ENCODE measurements around the gene OR2T10. TPM values are rescaled to one million over a fixed set of nuclear protein-coding genes. Genes with fewer than 3 reads are reported as not detected.

Gene OR2T10
- total and polyA plus RNA-seq, 2 of the 4 experiments (the other 2 are of a cell fraction) = not detected

GRCh38 chr1:248631354-248632008 lies 34.0 kb upstream of the OR2T10 start:
- DNase-seq (no peak), ATAC-seq (ENCODE audit: low read depth) (no peak)
- H4K20me1 ChIP-seq (ENCODE audit: insufficient read depth, low read length) = no peaks in the 10 kb centered on the region
- no peaks in the 10 kb centered on the region for H3K9me1 ChIP-seq (ENCODE audit: insufficient read depth, low read length)
- H3K79me1 ChIP-seq (ENCODE audit: low read depth in 1 of 2, low read length in 2 of 2) = no peaks in the 10 kb centered on the region
- ChIA-PET CTCF (no interaction called here), POLR2A (ENCODE audit: unreplicated experiment) (no interaction called here)
- intact Hi-C loops (cut with micrococcal nuclease) = no loop called here
- H3K14ac ChIP-seq (replicated peaks; ENCODE audit: low read depth, low read length) = no peak overlapping the region
- H2BK5ac ChIP-seq (ENCODE audit: low read depth, low read length, poor library complexity, severe bottlenecking) = no peak overlapping the region
- no peak overlapping the region for H3K4me2 ChIP-seq (ENCODE audit: low read depth, low read length)
- H2AFZ ChIP-seq (replicated peaks; ENCODE audit: low read length, poor library complexity) = no peak overlapping the region
- dilution Hi-C loops (cut with HindIII; ENCODE audit: low sequenced_read_pairs, unreplicated experiment) = no loop called here
- TF ChIP-seq CHD1 (IDR thresholded peaks at IDR 0.05; ENCODE audit: low read depth, low read length) = no peak
- no peak for TF ChIP-seq NFE2L2 (IDR thresholded peaks at IDR 0.05; ENCODE audit: low read depth, low read length)
- TF ChIP-seq RFX5 (IDR thresholded peaks at IDR 0.05; ENCODE audit: low read depth, low read length) = no peak
- TF ChIP-seq MAFK (IDR thresholded peaks at IDR 0.05; ENCODE audit: low read depth, low read length) = no peak
- TF ChIP-seq MXI1 (IDR thresholded peaks at IDR 0.05; ENCODE audit: borderline replicate concordance, low read depth, low read length) = no peak
- no peak for TF ChIP-seq MAZ (IDR thresholded peaks at IDR 0.05; ENCODE audit: borderline replicate concordance, low read depth, low read length)
- no peak for TF ChIP-seq CTCF (conservative IDR thresholded peaks at IDR 0.05; ENCODE audit: low read depth, low read length)
- H3K9ac ChIP-seq (ENCODE audit: low read depth, low read length) = no peak overlapping the region
- no peaks in the 10 kb centered on the region for H3K27me3 ChIP-seq (ENCODE audit: control insufficient read depth, insufficient read depth, low read length)
- no peak overlapping the region for H2AK9ac ChIP-seq (replicated peaks; ENCODE audit: low read depth, low read length, poor library complexity)
- no peak overlapping the region for H2AK5ac ChIP-seq (ENCODE audit: low read depth, low read length)
- no peak overlapping the region for H3K23ac ChIP-seq (ENCODE audit: low read depth, low read length)
- no peak overlapping the region for H4K5ac ChIP-seq (ENCODE audit: low read depth, low read length)
- H2BK120ac ChIP-seq (ENCODE audit: low read depth, low read length) = no peak overlapping the region
- H4K8ac ChIP-seq (ENCODE audit: low read depth in 2 of 2, low read length in 2 of 2) = no peak overlapping the region
- no peak overlapping the region for H3K4ac ChIP-seq (ENCODE audit: low read depth, low read length)
- H3K4me3 ChIP-seq (ENCODE audit: insufficient read depth, low read depth, low read length) = no peak overlapping the region
- H3K18ac ChIP-seq (ENCODE audit: low read depth, low read length) = no peak overlapping the region
- no peaks in the 10 kb centered on the region for H3K36me3 ChIP-seq (ENCODE audit: control insufficient read depth, insufficient read depth, low read length)
- H3K4me1 ChIP-seq (ENCODE audit: control insufficient read depth, insufficient read depth, low read length) = no peaks in the 10 kb centered on the region
- no peak overlapping the region for H3K56ac ChIP-seq (ENCODE audit: extremely low read depth, insufficient read depth, low read length)
- in situ Hi-C loops (cut with MboI; ENCODE audit: low sequenced_read_pairs) = no loop called here
- H2BK20ac ChIP-seq (ENCODE audit: low read depth, low read length) = no peak overlapping the region
- no CpG with 5 or more reads among the region's 7 CpGs for WGBS, 2 experiments (ENCODE audit: extremely low coverage in 2 of 2, insufficient read length in 1 of 2)
- H2BK15ac ChIP-seq (ENCODE audit: low read depth, low read length) = no peak overlapping the region
- H3K27ac ChIP-seq (ENCODE audit: insufficient read depth, low read length) = no peak overlapping the region
- BruUV-seq (replicated peaks) = no TSS peak
- 0 out of 2 replicates have a peak, but pooled peaks cover 2% of the 10 kb centered on the region for H3K9me3 ChIP-seq (ENCODE audit: control insufficient read depth, insufficient read depth, low read length)
- H4K91ac ChIP-seq (ENCODE audit: insufficient read depth, low read depth, low read length) = no peak overlapping the region

Data from IMR-90 (cell line).